Measurements from ENCODE around the gene SSTR1. TPM values are rescaled to one million over a fixed set of nuclear protein-coding genes. Genes with fewer than 3 reads are reported as not detected.

Gene SSTR1
- total RNA-seq, 4 donors from 2014 or later = 0.19 to 0.67 TPM; not detected in 2

- TF ChIP-seq POLR2A (IDR thresholded peaks at IDR 0.05) (no peak), CTCF (IDR thresholded peaks at IDR 0.05) (no peak)
- 63 to 77% methylated on average over 8 to 9 of the region's 9 CpGs for WGBS, 2 donors
- no peak overlapping the region for H3K27ac ChIP-seq
Observed at GRCh38 chr14:38199076-38199475, 8.6 kb upstream of the SSTR1 start.

GRCh38 chr14:38199739-38200138 is 8.0 kb upstream of the SSTR1 start:
- Histone ChIP-seq H3K36me3 (no peaks in the 10 kb centered on the region), H3K4me1 (no peaks in the 10 kb centered on the region), H3K4me3 (no peak overlapping the region), H3K27ac (no peak overlapping the region), H3K27me3 (no peaks in the 10 kb centered on the region), H3K9me3 (no peaks in the 10 kb centered on the region)
- WGBS, 2 donors = 33 to 74% methylated on average over 1 of the region's 1 CpG
- intact Hi-C loops (cut with DNase I) = no loop called here
- no peak for DNase-seq
- TF ChIP-seq CTCF (IDR thresholded peaks at IDR 0.05) = no peak
- no peak for TF ChIP-seq POLR2A (IDR thresholded peaks at IDR 0.05)

More at GRCh38 chr14:38199076-38199475, 8.6 kb upstream of the SSTR1 start:
- Histone ChIP-seq H3K9me3 (no peaks in the 10 kb centered on the region), H3K27me3 (no peaks in the 10 kb centered on the region), H3K4me1 (no peaks in the 10 kb centered on the region), H3K36me3 (no peaks in the 10 kb centered on the region), H3K4me3 (no peak overlapping the region)
- DNase-seq = no peak
- intact Hi-C loops (cut with DNase I) = no loop called here

GRCh38 chr14:38201137-38201828 is 6.4 kb upstream of the SSTR1 start:
- intact Hi-C loops (cut with DNase I) = no loop called here
- 91 to 92% methylated on average over 5 of the region's 5 CpGs for WGBS, 2 donors

GRCh38 chr14:38202444-38203191 is 5.1 kb upstream of the SSTR1 start:
- DNase-seq = no peak
- H3K4me1 ChIP-seq = peaks cover 0 to 2% (median 0%) of the 10 kb centered on the region in 3 donors
- peaks cover 0 to 21% (median 2%) of the 10 kb centered on the region in 4 donors for H3K27me3 ChIP-seq
- H3K4me3 ChIP-seq = no peak overlapping the region
- H3K9me3 ChIP-seq = no peaks in the 10 kb centered on the region
- intact Hi-C loops (cut with DNase I) = no loop called here
- H3K36me3 ChIP-seq = no peaks in the 10 kb centered on the region
- WGBS, 2 donors = 50 to 58% methylated on average over 4 to 5 of the region's 5 CpGs
- TF ChIP-seq POLR2A (IDR thresholded peaks at IDR 0.05) (no peak), CTCF (IDR thresholded peaks at IDR 0.05) (no peak)
- H3K27ac ChIP-seq = no peak overlapping the region

More at GRCh38 chr14:38201137-38201828, 6.4 kb upstream of the SSTR1 start:
- Histone ChIP-seq H3K4me1 (no peaks in the 10 kb centered on the region), H3K9me3 (no peaks in the 10 kb centered on the region), H3K36me3 (no peaks in the 10 kb centered on the region), H3K27me3 (peaks cover 0 to 8% (median 0%) of the 10 kb centered on the region in 4 donors), H3K4me3 (no peak overlapping the region), H3K27ac (no peak overlapping the region)
- TF ChIP-seq POLR2A (IDR thresholded peaks at IDR 0.05) (no peak), CTCF (IDR thresholded peaks at IDR 0.05) (no peak)
- DNase-seq = no peak

Data from esophagus squamous epithelium (tissue), 5 donors.